GM12872 (cell line): ENCODE results near the gene ANKFN1.

Experiments
- TF ChIP-seq, protein P1 (sequence below): IDR thresholded peaks from 3 replicates; pipeline ENCODE4 v1.5.1; 2011; ENCODE audit warnings: low read depth, mild to moderate bottlenecking, low read length, moderate library complexity; ENCODE audit not compliant: insufficient read depth

Gene ANKFN1

DNA sequence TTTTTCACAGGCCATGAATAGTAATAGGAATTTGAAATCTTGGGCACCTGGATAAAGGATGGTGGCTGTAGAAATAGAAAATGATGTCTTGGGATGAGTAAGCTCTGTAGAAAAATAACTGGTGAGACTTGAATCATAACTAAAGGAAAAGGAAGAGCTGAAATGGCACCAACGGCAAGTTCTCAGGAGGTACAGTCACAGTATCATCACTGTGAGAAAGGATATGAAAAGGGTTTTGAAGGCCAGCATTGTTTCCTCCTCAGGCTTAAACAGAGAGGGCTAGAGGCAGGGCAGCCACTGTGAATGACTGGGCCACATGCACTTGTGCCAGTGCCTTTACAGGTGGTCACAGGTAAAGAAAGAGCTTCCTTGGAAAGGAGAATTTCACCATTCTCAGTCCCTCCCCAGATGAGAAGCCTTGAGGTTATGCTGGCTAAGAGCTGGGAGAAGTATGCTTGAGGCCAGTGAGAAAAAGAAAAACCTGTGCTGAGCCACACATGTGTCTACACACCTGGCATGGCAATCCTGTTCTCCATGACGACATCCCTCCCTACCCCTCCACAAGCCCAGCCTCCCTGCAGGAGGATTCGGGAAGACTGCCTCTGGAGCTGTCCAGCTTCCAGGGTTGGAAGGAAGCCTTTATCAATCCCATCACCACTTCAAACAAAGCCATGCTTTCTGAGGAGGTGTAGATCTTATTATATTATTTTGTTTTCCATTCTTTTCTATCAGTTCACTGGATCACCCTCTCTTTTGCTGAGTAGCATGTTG lies 3.8 kb upstream of the ANKFN1 start:
- TF ChIP-seq, protein P1, sequence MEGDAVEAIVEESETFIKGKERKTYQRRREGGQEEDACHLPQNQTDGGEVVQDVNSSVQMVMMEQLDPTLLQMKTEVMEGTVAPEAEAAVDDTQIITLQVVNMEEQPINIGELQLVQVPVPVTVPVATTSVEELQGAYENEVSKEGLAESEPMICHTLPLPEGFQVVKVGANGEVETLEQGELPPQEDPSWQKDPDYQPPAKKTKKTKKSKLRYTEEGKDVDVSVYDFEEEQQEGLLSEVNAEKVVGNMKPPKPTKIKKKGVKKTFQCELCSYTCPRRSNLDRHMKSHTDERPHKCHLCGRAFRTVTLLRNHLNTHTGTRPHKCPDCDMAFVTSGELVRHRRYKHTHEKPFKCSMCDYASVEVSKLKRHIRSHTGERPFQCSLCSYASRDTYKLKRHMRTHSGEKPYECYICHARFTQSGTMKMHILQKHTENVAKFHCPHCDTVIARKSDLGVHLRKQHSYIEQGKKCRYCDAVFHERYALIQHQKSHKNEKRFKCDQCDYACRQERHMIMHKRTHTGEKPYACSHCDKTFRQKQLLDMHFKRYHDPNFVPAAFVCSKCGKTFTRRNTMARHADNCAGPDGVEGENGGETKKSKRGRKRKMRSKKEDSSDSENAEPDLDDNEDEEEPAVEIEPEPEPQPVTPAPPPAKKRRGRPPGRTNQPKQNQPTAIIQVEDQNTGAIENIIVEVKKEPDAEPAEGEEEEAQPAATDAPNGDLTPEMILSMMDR = no peak

DNA sequence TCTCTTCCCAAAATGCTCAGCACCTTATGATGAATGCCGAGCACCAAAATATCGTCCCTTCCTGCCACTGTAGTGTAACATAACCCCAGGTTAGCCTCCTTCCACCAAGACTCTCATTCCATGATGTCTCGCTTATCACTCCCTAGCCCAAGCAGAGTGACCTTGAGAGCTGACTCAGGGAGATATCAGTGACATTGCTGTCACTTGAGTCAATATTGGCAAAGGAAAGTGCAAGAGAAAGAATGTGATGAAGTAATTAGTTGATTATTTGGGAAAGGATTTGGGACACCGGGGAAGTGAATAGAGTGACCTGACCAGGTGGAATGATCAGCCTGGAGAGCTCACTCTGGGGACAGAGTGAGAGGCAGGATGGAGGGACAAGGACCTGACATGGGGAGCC lies 2.6 kb upstream of the ANKFN1 start:
- TF ChIP-seq, protein P1 = no peak

DNA sequence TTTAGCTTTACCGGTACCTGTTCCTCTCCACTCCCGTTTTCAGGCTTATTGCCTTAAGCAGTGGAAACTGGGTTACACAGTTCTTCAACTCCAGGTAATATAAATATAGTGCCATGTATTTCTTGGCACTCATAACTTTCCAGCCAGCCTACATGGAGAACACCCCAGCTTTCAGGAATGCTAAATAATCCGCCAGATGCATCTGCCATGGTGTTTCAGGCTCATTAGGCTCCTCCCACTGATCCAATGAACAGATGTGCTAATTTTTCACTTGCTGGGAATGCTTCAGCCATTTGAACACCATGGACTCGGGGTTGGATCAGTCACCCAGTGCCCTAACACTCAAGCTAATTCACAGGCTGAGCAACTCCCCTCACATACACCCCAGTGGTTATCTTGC lies 4.6 kb downstream of the ANKFN1 start:
- TF ChIP-seq, protein P1 = no peak

DNA sequence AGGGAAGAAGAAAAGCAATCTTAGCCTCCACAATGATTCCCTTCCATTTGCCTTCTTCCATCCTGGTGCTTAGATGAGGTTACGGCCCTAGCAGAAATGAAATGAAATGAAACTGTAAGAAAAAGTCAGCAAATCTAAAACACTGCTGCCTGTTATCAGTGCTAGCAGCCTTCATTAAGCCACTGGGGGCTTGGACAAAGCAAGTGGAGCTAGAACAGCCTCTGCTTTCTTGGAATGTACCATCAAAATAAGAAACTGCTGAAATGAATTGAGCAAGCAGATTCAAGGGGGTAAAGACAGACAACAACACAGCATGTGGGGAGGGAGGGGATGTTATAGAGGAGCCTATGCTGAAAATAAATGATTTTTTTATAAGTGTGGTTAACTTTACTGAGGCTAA lies 5.1 kb downstream of the ANKFN1 start:
- TF ChIP-seq, protein P1 = no peak

DNA sequence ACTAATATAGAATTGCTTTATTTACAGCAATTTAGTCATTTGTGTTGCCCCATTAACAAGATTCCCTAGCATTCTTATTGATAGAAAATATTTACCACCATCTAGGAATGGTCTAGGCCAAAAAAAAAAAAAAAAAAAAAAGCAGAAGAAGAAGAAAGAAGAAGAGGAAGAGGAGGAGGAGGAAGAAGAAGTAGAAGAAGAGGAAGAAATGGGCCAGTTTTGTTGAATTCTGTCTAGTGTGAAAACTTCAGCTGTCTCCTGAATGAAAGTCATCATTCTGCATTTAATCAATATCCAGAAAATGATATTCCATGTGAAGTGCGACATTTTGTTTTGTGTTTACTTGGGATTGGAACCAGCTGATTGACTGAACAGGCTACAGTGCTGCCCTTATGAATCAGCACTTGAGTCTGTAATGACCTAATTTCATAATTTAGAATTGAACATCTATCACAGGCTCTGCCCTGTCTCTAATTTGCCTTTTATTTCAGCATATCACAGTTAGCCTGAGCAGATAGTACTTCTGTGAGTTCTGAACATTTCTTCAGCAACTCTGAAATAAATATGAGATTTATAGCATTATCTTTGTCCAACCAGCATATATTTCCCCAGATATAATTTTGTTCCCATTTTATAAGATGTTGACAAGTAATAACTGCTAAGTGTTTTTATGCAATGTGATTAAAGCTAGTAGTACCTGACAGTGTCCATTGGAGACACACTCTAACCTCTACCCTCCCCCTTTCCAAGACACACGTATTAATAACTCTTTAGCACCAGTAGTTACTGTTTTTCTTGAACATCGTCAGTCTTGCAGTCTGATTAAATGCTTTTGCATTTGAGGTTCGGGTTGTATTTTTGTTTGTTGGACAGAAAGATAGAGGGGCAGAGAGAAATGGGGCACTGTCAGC lies 5.9 kb downstream of the ANKFN1 start:
- TF ChIP-seq, protein P1 = no peak

DNA sequence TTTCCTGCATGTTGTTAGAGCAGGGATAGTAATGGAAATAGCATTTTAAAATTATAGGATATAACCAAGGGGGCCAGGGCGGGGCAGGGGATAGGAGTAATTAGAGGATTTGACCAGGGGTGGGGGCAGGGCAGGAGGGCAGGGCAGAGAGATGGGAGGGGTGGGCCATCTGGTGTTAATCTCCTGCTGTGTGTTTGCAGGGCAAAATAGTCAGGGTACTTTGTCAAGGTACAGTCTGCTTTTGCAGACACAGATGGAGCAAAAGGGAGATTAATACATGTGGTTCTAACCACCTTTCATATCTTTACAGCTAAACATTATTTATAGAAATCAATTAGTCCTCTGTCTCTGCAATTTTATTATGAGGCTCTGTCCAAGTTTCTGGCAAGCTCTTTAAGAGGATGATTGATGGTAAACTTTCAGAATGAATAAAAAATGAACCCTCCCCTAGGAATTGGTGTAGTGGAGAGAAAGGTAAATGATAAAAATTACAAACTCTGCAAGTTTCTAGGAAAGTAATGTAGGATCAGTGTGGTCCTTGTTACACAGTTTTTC lies 6.6 kb downstream of the ANKFN1 start:
- TF ChIP-seq, protein P1 = no peak

DNA sequence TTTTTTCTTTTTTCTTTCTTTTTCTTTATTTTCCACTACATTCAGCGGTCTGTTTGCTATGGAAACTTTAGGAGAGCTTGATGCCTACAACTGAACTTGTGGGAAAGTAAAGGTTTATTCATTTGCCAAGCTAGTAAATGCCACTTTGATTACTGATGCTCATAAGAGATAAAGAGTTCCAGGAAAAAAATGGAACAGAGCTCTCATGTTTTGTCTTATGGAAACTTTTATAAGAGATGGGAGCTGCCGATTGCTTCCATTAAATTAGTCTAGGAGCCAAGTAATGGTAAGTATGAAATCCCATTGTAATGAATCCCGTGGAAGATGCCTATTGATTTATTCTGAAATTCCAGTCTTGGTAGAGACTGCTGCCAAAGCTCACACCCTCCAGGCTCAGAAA lies 7.1 kb downstream of the ANKFN1 start:
- TF ChIP-seq, protein P1 = no peak
